Type B pancreatic cell (in vitro differentiated cells): ENCODE data around the gene ARL4C. TPM values are rescaled to one million over a fixed set of nuclear protein-coding genes. Genes with fewer than 3 reads are reported as not detected.

Source experiments
- DNase-seq: peaks from one replicate; pipeline ENCODE4 v3.0.0; 2021; ENCODE audit warnings: mixed read lengths; ENCODE audit not compliant: unreplicated experiment; ENCODE audit errors: extremely low spot score
- H3K27ac Mint-ChIP-seq: 2 replicates; pipeline ENCODE4 v1.8.0; 2021; ENCODE audit warnings: mild to moderate bottlenecking, mixed read lengths
- H3K27me3 Mint-ChIP-seq: 2 replicates; pipeline ENCODE4 v1.8.0; 2021; ENCODE audit warnings: mixed read lengths
- H3K36me3 Mint-ChIP-seq: 2 replicates; pipeline ENCODE4 v1.8.0; 2021; ENCODE audit warnings: mixed read lengths
- H3K4me1 Mint-ChIP-seq: one replicate; pipeline ENCODE4 v1.8.0; 2021; ENCODE audit warnings: mixed read lengths; ENCODE audit not compliant: unreplicated experiment
- H3K4me3 Mint-ChIP-seq: 2 replicates; pipeline ENCODE4 v1.8.0; 2021; ENCODE audit warnings: mild to moderate bottlenecking, mixed read lengths
- H3K9me3 Mint-ChIP-seq: 2 replicates; pipeline ENCODE4 v1.8.0; 2021; ENCODE audit warnings: mixed read lengths
- CTCF ChIP-seq: fragments of 200-600 bp; sonication (generic); conservative IDR thresholded peaks from 2 replicates; pipeline ENCODE4 v1.5.0; 2021; ENCODE audit warnings: antibody characterized with exemption, mild to moderate bottlenecking
- total RNA-seq: library from RNA; stranded (reverse); gene quantifications from 2 replicates; pipeline ENCODE4 v1.2.1, GENCODE V29; 2021; ENCODE audit warnings: low replicate concordance

The ARL4C gene
- total RNA-seq, 1 donor from 2014 or later: 72.1 TPM

DNA sequence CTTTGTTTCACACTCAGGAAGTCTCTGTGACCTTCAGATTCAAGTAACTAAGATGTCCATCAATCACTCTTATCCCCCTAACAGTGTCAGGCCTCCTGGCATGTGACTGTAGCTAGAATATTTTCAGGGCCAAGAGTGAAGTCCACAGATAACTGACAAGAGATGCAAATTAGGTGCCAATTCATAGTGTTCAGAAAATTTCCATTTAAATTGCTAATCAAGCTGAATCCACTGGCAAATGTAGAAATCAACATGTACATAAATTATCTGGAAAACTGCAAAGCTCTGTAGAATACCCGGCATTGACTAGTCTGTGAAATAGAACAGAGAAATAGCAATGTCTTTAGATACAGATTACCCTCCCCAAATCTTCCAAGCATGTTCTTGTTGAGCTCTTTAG, 38.6 kb upstream of the ARL4C start:
- Mint-ChIP-seq H3K9me3 (no peaks in the 10 kb centered on the region), H3K36me3 (no peaks in the 10 kb centered on the region), H3K27me3 (no peaks in the 10 kb centered on the region), H3K27ac (no peak overlapping the region), H3K4me3 (no peak overlapping the region), H3K4me1 (no peaks in the 10 kb centered on the region)
- no peak for DNase-seq
- no peak for TF ChIP-seq CTCF

- Mint-ChIP-seq H3K27ac (no peak overlapping the region), H3K36me3 (no peaks in the 10 kb centered on the region), H3K27me3 (no peaks in the 10 kb centered on the region), H3K9me3 (no peaks in the 10 kb centered on the region), H3K4me3 (no peak overlapping the region), H3K4me1 (no peaks in the 10 kb centered on the region)
- no peak for TF ChIP-seq CTCF
- no peak for DNase-seq
Observed at GRCh38 chr2:234534515-234534914, 37.6 kb upstream of the ARL4C start.

- no peak for DNase-seq
- TF ChIP-seq CTCF: no peak
Observed at GRCh38 chr2:234533626-234534025, 36.7 kb upstream of the ARL4C start.

DNA sequence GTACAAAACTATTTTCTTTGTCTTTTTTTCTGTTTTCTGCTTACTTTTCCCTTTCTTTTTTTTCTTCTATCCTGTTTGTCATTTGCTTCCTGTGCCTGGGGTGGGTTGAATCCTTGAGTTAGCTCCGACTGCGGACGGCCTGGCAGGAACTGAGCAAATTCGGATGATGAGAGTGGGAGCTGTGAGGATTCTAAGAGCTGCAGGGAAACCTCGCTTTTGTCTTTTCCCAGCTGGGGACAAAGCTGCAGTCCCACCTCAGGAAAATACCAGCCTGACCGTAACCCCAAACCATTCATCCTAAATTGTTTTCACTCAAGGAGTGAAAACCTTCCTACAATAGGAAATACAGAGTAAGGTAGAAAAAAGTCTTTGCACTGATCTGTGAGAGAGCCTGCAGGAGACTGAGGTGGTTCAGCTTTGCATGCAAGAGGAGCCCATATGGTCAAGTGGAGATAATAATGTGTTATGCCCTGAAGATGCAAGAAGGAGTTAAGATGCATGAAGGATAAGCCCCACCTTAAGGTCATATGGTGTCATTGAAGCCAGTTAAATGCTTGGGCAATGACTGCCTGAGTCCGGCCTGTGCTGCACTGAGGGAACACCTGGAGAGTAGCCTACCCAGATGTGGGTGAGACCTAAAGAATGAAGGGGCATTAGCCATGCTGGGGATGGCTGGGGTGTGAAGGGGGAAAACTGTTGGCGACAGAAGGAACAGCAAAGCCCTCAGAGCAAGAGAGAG, 31.7 kb upstream of the ARL4C start:
- Mint-ChIP-seq H3K36me3 (no peaks in the 10 kb centered on the region), H3K9me3 (no peaks in the 10 kb centered on the region), H3K4me3 (no peak overlapping the region)

More at GRCh38 chr2:234533626-234534025, 36.7 kb upstream of the ARL4C start:
- Mint-ChIP-seq H3K27ac (no peak overlapping the region), H3K4me1 (no peaks in the 10 kb centered on the region), H3K9me3 (no peaks in the 10 kb centered on the region), H3K27me3 (no peaks in the 10 kb centered on the region), H3K36me3 (no peaks in the 10 kb centered on the region), H3K4me3 (no peak overlapping the region)

DNA sequence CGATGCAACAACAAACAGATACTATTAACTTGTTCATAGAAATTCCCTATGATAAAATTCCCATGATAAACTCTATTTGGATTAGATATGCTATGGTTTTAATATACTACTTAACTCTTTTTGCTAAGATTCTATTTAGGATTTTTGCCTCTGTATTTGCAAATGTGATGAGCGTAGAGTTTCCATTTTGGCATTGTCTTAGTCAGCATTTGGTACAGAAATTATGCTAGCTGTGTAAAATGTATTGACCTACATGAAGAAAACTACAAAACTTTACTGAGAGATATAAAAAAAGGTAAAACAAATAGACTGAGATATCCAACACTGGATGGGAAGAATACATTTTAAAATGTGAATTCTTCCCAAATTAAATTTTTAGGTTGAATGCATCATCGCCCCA, 29.8 kb upstream of the ARL4C start:
- DNase-seq: no peak
- no peak overlapping the region for H3K4me3 Mint-ChIP-seq

More for the DNA sequence above, 31.7 kb upstream of the ARL4C start:
- H3K27ac Mint-ChIP-seq: no peak overlapping the region
- TF ChIP-seq CTCF: no peak
- H3K4me1 Mint-ChIP-seq: no peaks in the 10 kb centered on the region
- H3K27me3 Mint-ChIP-seq: no peaks in the 10 kb centered on the region
- DNase-seq: no peak

More for the DNA sequence above, 29.8 kb upstream of the ARL4C start:
- no peak for TF ChIP-seq CTCF
- no peaks in the 10 kb centered on the region for H3K4me1 Mint-ChIP-seq
- H3K36me3 Mint-ChIP-seq: no peaks in the 10 kb centered on the region
- no peaks in the 10 kb centered on the region for H3K9me3 Mint-ChIP-seq
- no peaks in the 10 kb centered on the region for H3K27me3 Mint-ChIP-seq
- H3K27ac Mint-ChIP-seq: no peak overlapping the region
